Stimulated activated naive CD4-positive, alpha-beta T cell (primary cell): ENCODE results near the gene KCNC4.

Experiments
- DNase-seq, 6 experiments: peaks; one replicate each; lab custom pipeline; 2025; lab: John Stamatoyannopoulos, UW

The KCNC4 gene

GRCh38 chr1:110254604-110255391 is 44.7 kb downstream of the KCNC4 start:
- DNase-seq, result no peak

- DNase-seq, result no peak
Observed at GRCh38 chr1:110255392-110255787, 45.3 kb downstream of the KCNC4 start.

GRCh38 chr1:110258734-110259133 is 48.6 kb downstream of the KCNC4 start:
- DNase-seq, result no peak

GRCh38 chr1:110259770-110260169 is 49.7 kb downstream of the KCNC4 start:
- DNase-seq, result no peak
